Osteoblast (primary cell): ENCODE data around the gene LEF1. TPM values are rescaled to one million over a fixed set of nuclear protein-coding genes. Genes with fewer than 3 reads are reported as not detected.

ENCODE experiments used
- DNase-seq: peaks from one replicate; pipeline ENCODE4 v3.0.0; 2011; ENCODE audit warnings: low spot score, mixed read lengths; ENCODE audit not compliant: insufficient read length; ENCODE audit errors: missing footprints
- H2AFZ ChIP-seq: 2 replicates; pipeline ENCODE4 v1.6.0; 2011; ENCODE audit warnings: mild to moderate bottlenecking, low read length
- H3K27ac ChIP-seq: 2 replicates; pipeline ENCODE4 v1.5.1; 2011; ENCODE audit warnings: mild to moderate bottlenecking, low read depth, low read length, moderate library complexity
- H3K27me3 ChIP-seq: 2 replicates; pipeline ENCODE4 v1.6.0; 2012; ENCODE audit warnings: mild to moderate bottlenecking, control low read depth, inconsistent platforms, low read length, moderate library complexity; ENCODE audit not compliant: insufficient read depth
- H3K36me3 ChIP-seq: 2 replicates; pipeline ENCODE4 v1.5.1; 2011; ENCODE audit warnings: mild to moderate bottlenecking, low read length, control low read depth, moderate library complexity; ENCODE audit not compliant: insufficient read depth
- H3K4me1 ChIP-seq: 2 replicates; pipeline ENCODE4 v1.5.1; 2011; ENCODE audit warnings: mild to moderate bottlenecking, low read length, control low read depth, moderate library complexity; ENCODE audit not compliant: insufficient read depth
- H3K4me2 ChIP-seq: 2 replicates; pipeline ENCODE4 v1.6.0; 2011; ENCODE audit warnings: mild to moderate bottlenecking, low read length; ENCODE audit not compliant: insufficient read depth
- H3K4me3 ChIP-seq: fragments of 200-600 bp; sonication (generic); 3 replicates; pipeline ENCODE4 v1.5.1; 2012; ENCODE audit warnings: mild to moderate bottlenecking, low read length, inconsistent platforms; ENCODE audit not compliant: insufficient read depth
- H3K79me2 ChIP-seq: 2 replicates; pipeline ENCODE4 v1.6.0; 2012; ENCODE audit warnings: mild to moderate bottlenecking, low read length, control low read depth, inconsistent platforms; ENCODE audit not compliant: insufficient read depth
- H3K9me3 ChIP-seq: 2 replicates; pipeline ENCODE4 v1.5.1; 2011; ENCODE audit warnings: low read depth, low read length, control low read depth
- H4K20me1 ChIP-seq: 2 replicates; pipeline ENCODE4 v1.6.0; 2012; ENCODE audit warnings: mild to moderate bottlenecking, low read length, control low read depth; ENCODE audit not compliant: insufficient read depth
- total RNA-seq: library from RNA; depleted of rRNA; stranded (reverse); fragments of >200 nt; gene quantifications from 2 replicates; pipeline ENCODE4 v1.2.3, GENCODE V29; 2012
- TF ChIP-seq, protein P1 (sequence below): IDR thresholded peaks from 2 replicates; pipeline ENCODE4 v1.5.1; 2011; ENCODE audit warnings: mild to moderate bottlenecking, low read depth, low read length, moderate library complexity; ENCODE audit errors: extremely low read depth

LEF1 gene
- total RNA-seq, 1 donor, result 5.8 TPM

- no peaks in the 10 kb centered on the region for H3K4me1 ChIP-seq
- no peak overlapping the region for H2AFZ ChIP-seq
- H3K27me3 ChIP-seq, result no peaks in the 10 kb centered on the region
- H3K27ac ChIP-seq, result no peak overlapping the region
- H3K79me2 ChIP-seq, result no peaks in the 10 kb centered on the region
- no peaks in the 10 kb centered on the region for H3K9me3 ChIP-seq
- no peak overlapping the region for H3K4me2 ChIP-seq
- no peaks in the 10 kb centered on the region for H3K36me3 ChIP-seq
- TF ChIP-seq, protein P1, sequence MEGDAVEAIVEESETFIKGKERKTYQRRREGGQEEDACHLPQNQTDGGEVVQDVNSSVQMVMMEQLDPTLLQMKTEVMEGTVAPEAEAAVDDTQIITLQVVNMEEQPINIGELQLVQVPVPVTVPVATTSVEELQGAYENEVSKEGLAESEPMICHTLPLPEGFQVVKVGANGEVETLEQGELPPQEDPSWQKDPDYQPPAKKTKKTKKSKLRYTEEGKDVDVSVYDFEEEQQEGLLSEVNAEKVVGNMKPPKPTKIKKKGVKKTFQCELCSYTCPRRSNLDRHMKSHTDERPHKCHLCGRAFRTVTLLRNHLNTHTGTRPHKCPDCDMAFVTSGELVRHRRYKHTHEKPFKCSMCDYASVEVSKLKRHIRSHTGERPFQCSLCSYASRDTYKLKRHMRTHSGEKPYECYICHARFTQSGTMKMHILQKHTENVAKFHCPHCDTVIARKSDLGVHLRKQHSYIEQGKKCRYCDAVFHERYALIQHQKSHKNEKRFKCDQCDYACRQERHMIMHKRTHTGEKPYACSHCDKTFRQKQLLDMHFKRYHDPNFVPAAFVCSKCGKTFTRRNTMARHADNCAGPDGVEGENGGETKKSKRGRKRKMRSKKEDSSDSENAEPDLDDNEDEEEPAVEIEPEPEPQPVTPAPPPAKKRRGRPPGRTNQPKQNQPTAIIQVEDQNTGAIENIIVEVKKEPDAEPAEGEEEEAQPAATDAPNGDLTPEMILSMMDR, result no peak
- H3K4me3 ChIP-seq, result no peak overlapping the region
- DNase-seq, result no peak
- no peaks in the 10 kb centered on the region for H4K20me1 ChIP-seq
Measured at GRCh38 chr4:108213308-108213707, 44.6 kb upstream of the LEF1 start.

GRCh38 chr4:108210989-108211835 lies 42.5 kb upstream of the LEF1 start:
- Histone ChIP-seq H3K36me3 (no peaks in the 10 kb centered on the region), H4K20me1 (no peaks in the 10 kb centered on the region), H3K27ac (no peak overlapping the region), H3K9me3 (no peaks in the 10 kb centered on the region), H3K27me3 (no peaks in the 10 kb centered on the region), H3K79me2 (no peaks in the 10 kb centered on the region), H3K4me3 (no peak overlapping the region), H3K4me2 (no peak overlapping the region), H2AFZ (no peak overlapping the region), H3K4me1 (no peaks in the 10 kb centered on the region)
- TF ChIP-seq, protein P1, result no peak
- DNase-seq, result no peak

GRCh38 chr4:108209489-108209888 lies 40.8 kb upstream of the LEF1 start:
- H4K20me1 ChIP-seq, result no peaks in the 10 kb centered on the region
- no peak overlapping the region for H3K4me2 ChIP-seq
- no peaks in the 10 kb centered on the region for H3K4me1 ChIP-seq
- no peaks in the 10 kb centered on the region for H3K9me3 ChIP-seq
- no peak overlapping the region for H3K27ac ChIP-seq
- no peak overlapping the region for H3K4me3 ChIP-seq
- H3K27me3 ChIP-seq, result no peaks in the 10 kb centered on the region
- no peaks in the 10 kb centered on the region for H3K36me3 ChIP-seq
- H3K79me2 ChIP-seq, result no peaks in the 10 kb centered on the region
- no peak overlapping the region for H2AFZ ChIP-seq
- DNase-seq, result no peak
- TF ChIP-seq, protein P1, result no peak

DNA sequence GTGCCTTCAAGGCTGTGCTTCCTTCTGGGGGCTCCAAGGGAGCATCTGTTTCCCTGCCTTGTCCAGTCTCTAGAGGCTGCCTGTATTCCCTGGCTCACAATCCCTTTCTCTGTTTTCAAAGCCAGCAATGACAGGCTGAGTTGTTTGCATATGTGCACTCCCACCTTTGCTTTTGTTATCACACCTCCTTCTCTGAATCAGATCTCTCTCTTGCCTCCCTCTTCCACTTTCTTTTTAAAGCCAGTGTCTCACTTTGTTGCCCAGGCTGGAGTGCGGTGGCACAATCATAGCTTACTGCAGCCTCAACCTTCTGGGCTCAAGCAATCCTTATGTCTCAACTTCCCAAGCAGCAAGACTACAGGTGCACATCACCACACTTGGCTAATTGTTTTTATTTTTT lies 37.1 kb upstream of the LEF1 start:
- DNase-seq, result peak; percentile 41
- Histone ChIP-seq H3K4me2 (no peak overlapping the region), H3K36me3 (no peaks in the 10 kb centered on the region), H3K9me3 (no peaks in the 10 kb centered on the region), H3K27me3 (no peaks in the 10 kb centered on the region), H3K79me2 (no peaks in the 10 kb centered on the region), H3K4me1 (peaks cover 2% of the 10 kb centered on the region), H3K4me3 (no peak overlapping the region), H2AFZ (no peak overlapping the region), H3K27ac (no peak overlapping the region), H4K20me1 (no peaks in the 10 kb centered on the region)
- TF ChIP-seq, protein P1, result no peak
